ENCODE data around the gene TMEM151B.
A peak's percentile ranks its signal among the peaks of the same experiment; 100 is the strongest.

- peak; percentile 44 for TF ChIP-seq CTCF (IDR thresholded peaks at IDR 0.05; ENCODE audit: poor library complexity)
- no peak for TF ChIP-seq EZH2 (IDR thresholded peaks at IDR 0.05; ENCODE audit: borderline replicate concordance)
Observed at GRCh38 chr6:44253307-44254101, 16.7 kb upstream of the TMEM151B start.
